ENCODE data around the gene NACA.
"Not testable (repeated sequence)": the region's sequence is repeated elsewhere in the genome, so short reads cannot be mapped to it uniquely, and the experiment has no call there.

GRCh38 chr12:56726196-56726675 lies 1.1 kb upstream of the NACA start:
- not testable (repeated sequence) for TF ChIP-seq YY1 (IDR thresholded peaks at IDR 0.05; ENCODE audit: insufficient read depth, insufficient read length); ZNF274 (IDR thresholded peaks at IDR 0.05; ENCODE audit: low read depth, low read length)

Measured in NT2/D1 (cell line).